HG02852 (cell line): ENCODE measurements around the gene HCFC2.
"Not testable (repeated sequence)": the region's sequence is repeated elsewhere in the genome, so short reads cannot be mapped to it uniquely, and the experiment has no call there.

ENCODE experiments used
- ATAC-seq: cut with Tn5 transposase; IDR thresholded peaks from one replicate; pipeline ENCODE4 v1.9.1; 2021; ENCODE audit warnings: mild to moderate bottlenecking, moderate library complexity; ENCODE audit not compliant: unreplicated experiment

HCFC2 gene

GRCh38 chr12:104114834-104115586 is 50.7 kb downstream of the HCFC2 start:
- not testable (repeated sequence) for ATAC-seq

GRCh38 chr12:104115587-104115975 is 51.2 kb downstream of the HCFC2 start:
- no peak for ATAC-seq

GRCh38 chr12:104121001-104121400 is 56.7 kb downstream of the HCFC2 start:
- no peak for ATAC-seq

GRCh38 chr12:104122298-104122697 is 58.0 kb downstream of the HCFC2 start:
- no peak for ATAC-seq

- no peak for ATAC-seq
Measured at GRCh38 chr12:104126548-104126947, 62.2 kb downstream of the HCFC2 start.

GRCh38 chr12:104130760-104131159 is 66.4 kb downstream of the HCFC2 start:
- ATAC-seq, result no peak

GRCh38 chr12:104131609-104132008 is 67.3 kb downstream of the HCFC2 start:
- ATAC-seq, result no peak

GRCh38 chr12:104132351-104132956 is 68.1 kb downstream of the HCFC2 start:
- no peak for ATAC-seq

- ATAC-seq, result no peak
Measured at GRCh38 chr12:104133321-104133720, 69.0 kb downstream of the HCFC2 start.

GRCh38 chr12:104133866-104134265 is 69.5 kb downstream of the HCFC2 start:
- ATAC-seq, result no peak

GRCh38 chr12:104134882-104135281 is 70.6 kb downstream of the HCFC2 start:
- no peak for ATAC-seq

- ATAC-seq, result no peak
Measured at GRCh38 chr12:104136577-104136976, 72.2 kb downstream of the HCFC2 start.

GRCh38 chr12:104137001-104137901 is 72.9 kb downstream of the HCFC2 start:
- peak; percentile 30 for ATAC-seq

- ATAC-seq, result peak; percentile 91
Measured at GRCh38 chr12:104137902-104138796, 73.8 kb downstream of the HCFC2 start, which contains the start of gene NFYB. NFYB (minus strand) TSS chr12:104138210; CDS start chr12:104135453, 2,757 bp downstream.

- ATAC-seq, result no peak
Measured at GRCh38 chr12:104138797-104139152, 74.4 kb downstream of the HCFC2 start.

- no peak for ATAC-seq
Measured at GRCh38 chr12:104142543-104142942, 78.2 kb downstream of the HCFC2 start.

GRCh38 chr12:104143002-104143401 is 78.7 kb downstream of the HCFC2 start:
- no peak for ATAC-seq

- no peak for ATAC-seq
Measured at GRCh38 chr12:104143918-104144317, 79.6 kb downstream of the HCFC2 start.

GRCh38 chr12:104147346-104147745 is 83.0 kb downstream of the HCFC2 start:
- no peak for ATAC-seq

- no peak for ATAC-seq
Measured at GRCh38 chr12:104150416-104150815, 86.1 kb downstream of the HCFC2 start.
